ENCODE data around the gene GIMD1. TPM values are rescaled to one million over a fixed set of nuclear protein-coding genes. Genes with fewer than 3 reads are reported as not detected.

Gene GIMD1
- total RNA-seq, 4 donors from 2014 or later, result not detected

- Histone ChIP-seq H3K4me3 (no peak overlapping the region), H3K27ac (no peak overlapping the region), H3K36me3 (no peaks in the 10 kb centered on the region), H3K27me3 (no peaks in the 10 kb centered on the region), H3K4me1 (no peaks in the 10 kb centered on the region), H3K9me3 (peaks cover 0 to 18% (median 11%) of the 10 kb centered on the region in 3 donors)
- DNase-seq, result no peak
- WGBS, 2 donors, result 66 to 76% methylated on average over 2 of the region's 2 CpGs
- intact Hi-C loops (cut with DNase I), result no loop called here
- TF ChIP-seq POLR2A (IDR thresholded peaks at IDR 0.05) (no peak), CTCF (IDR thresholded peaks at IDR 0.05) (no peak)
These were observed 27.0 kb upstream of the GIMD1 start for GRCh38 chr4:106395582-106395981.

- no peak for TF ChIP-seq CTCF (IDR thresholded peaks at IDR 0.05)
- TF ChIP-seq POLR2A (IDR thresholded peaks at IDR 0.05), result no peak
- intact Hi-C loops (cut with DNase I), result no loop called here
- H3K4me3 ChIP-seq, result no peak overlapping the region
- H3K27ac ChIP-seq, result no peak overlapping the region
- H3K36me3 ChIP-seq, result no peaks in the 10 kb centered on the region
- no peaks in the 10 kb centered on the region for H3K4me1 ChIP-seq
- DNase-seq, result no peak
- no peaks in the 10 kb centered on the region for H3K9me3 ChIP-seq
- no peaks in the 10 kb centered on the region for H3K27me3 ChIP-seq
- 30 to 100% methylated on average over 1 to 2 of the region's 6 CpGs for WGBS, 2 donors
These were observed 17.3 kb upstream of the GIMD1 start for GRCh38 chr4:106385853-106386393.

- 81 to 89% methylated on average over 1 to 2 of the region's 3 CpGs for WGBS, 2 donors
- Histone ChIP-seq H3K36me3 (no peaks in the 10 kb centered on the region), H3K27ac (no peak overlapping the region), H3K4me1 (no peaks in the 10 kb centered on the region), H3K27me3 (no peaks in the 10 kb centered on the region), H3K4me3 (no peak overlapping the region), H3K9me3 (no peaks in the 10 kb centered on the region)
- no peak for TF ChIP-seq POLR2A (IDR thresholded peaks at IDR 0.05)
- no peak for TF ChIP-seq CTCF (IDR thresholded peaks at IDR 0.05)
- no peak for DNase-seq
- intact Hi-C loops (cut with DNase I), result no loop called here
These were observed 16.3 kb upstream of the GIMD1 start for GRCh38 chr4:106384878-106385277.

- Histone ChIP-seq H3K4me3 (no peak overlapping the region), H3K36me3 (no peaks in the 10 kb centered on the region), H3K4me1 (no peaks in the 10 kb centered on the region), H3K27ac (no peak overlapping the region), H3K27me3 (no peaks in the 10 kb centered on the region), H3K9me3 (no peaks in the 10 kb centered on the region)
- intact Hi-C loops (cut with DNase I), result no loop called here
- TF ChIP-seq CTCF (IDR thresholded peaks at IDR 0.05) (no peak), POLR2A (IDR thresholded peaks at IDR 0.05) (no peak)
- no peak for DNase-seq
These were observed 11.6 kb upstream of the GIMD1 start for GRCh38 chr4:106380179-106380578.

GRCh38 chr4:106373026-106373425 is 4.4 kb upstream of the GIMD1 start:
- no peaks in the 10 kb centered on the region for H3K36me3 ChIP-seq
- H3K4me1 ChIP-seq, result no peaks in the 10 kb centered on the region
- no peak for DNase-seq
- no peak for TF ChIP-seq CTCF (IDR thresholded peaks at IDR 0.05)
- TF ChIP-seq POLR2A (IDR thresholded peaks at IDR 0.05), result no peak
- H3K9me3 ChIP-seq, result no peaks in the 10 kb centered on the region
- no peak overlapping the region for H3K4me3 ChIP-seq
- WGBS, 2 donors, result 76 to 78% methylated on average over 3 of the region's 3 CpGs
- intact Hi-C loops (cut with DNase I), result no loop called here
- no peak overlapping the region for H3K27ac ChIP-seq
- H3K27me3 ChIP-seq, result peaks cover 0 to 15% (median 0%) of the 10 kb centered on the region in 4 donors
